ENCODE results near the gene NEUROG2.

DNA sequence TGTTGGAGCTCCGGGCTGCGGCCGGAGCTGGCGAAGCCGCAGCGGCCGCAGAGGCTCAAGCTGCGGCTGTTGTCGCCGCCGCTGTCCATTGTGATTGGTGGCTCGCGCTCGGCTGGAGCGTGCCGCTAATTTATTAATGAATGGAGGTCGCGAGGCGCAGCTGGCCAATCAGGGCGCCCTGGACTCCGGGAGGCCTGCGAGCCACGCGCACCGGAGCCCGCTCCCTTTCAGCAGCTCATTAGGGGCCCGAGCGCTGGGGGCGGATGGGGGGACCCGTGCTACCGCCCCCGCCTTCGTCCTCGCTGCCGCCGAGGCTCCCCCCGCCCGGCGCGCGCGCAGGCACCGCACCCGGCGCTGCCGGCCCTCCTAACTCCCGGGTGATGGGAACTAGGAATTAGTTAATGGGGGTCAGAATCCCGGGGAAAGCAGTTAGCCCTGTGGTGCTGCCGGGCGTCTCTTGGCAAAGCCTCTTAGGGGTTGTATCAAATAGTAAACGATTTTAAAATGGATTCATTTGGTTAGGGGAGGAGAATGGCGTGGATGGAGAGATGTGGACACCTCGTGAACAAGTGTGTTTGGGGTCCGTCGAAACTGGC lies 589 bp upstream of the NEUROG2 start:
- TF ChIP-seq, protein P1, sequence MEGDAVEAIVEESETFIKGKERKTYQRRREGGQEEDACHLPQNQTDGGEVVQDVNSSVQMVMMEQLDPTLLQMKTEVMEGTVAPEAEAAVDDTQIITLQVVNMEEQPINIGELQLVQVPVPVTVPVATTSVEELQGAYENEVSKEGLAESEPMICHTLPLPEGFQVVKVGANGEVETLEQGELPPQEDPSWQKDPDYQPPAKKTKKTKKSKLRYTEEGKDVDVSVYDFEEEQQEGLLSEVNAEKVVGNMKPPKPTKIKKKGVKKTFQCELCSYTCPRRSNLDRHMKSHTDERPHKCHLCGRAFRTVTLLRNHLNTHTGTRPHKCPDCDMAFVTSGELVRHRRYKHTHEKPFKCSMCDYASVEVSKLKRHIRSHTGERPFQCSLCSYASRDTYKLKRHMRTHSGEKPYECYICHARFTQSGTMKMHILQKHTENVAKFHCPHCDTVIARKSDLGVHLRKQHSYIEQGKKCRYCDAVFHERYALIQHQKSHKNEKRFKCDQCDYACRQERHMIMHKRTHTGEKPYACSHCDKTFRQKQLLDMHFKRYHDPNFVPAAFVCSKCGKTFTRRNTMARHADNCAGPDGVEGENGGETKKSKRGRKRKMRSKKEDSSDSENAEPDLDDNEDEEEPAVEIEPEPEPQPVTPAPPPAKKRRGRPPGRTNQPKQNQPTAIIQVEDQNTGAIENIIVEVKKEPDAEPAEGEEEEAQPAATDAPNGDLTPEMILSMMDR (IDR thresholded peaks at IDR 0.05; ENCODE audit: extremely low read depth in 1 of 2, insufficient read depth in 1 of 2, low read depth in 1 of 2, low read length in 2 of 2), result no peak
- TF ChIP-seq, protein P2, sequence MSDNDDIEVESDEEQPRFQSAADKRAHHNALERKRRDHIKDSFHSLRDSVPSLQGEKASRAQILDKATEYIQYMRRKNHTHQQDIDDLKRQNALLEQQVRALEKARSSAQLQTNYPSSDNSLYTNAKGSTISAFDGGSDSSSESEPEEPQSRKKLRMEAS (IDR thresholded peaks at IDR 0.05; ENCODE audit: insufficient read depth, insufficient read length), result no peak
- no peak for TF ChIP-seq POLR2A (IDR thresholded peaks at IDR 0.05; ENCODE audit: low read depth, low read length)

Measured in endothelial cell of umbilical vein (primary cell).